Activated T-cell treated with anti-CD3 and anti-CD28 coated beads, Interleukin-2, amount 50 U/mL, for 24 hours (primary cell): ENCODE results near the gene CDHR2.

Experiments used
- DNase-seq: peaks from one replicate; pipeline ENCODE4 v3.0.0-alpha.2; 2020
- H3K27ac Mint-ChIP-seq: 2 replicates; pipeline ENCODE4 v1.8.0; 2020; ENCODE audit warnings: mild to moderate bottlenecking, mixed read lengths
- H3K27me3 Mint-ChIP-seq: 2 replicates; pipeline ENCODE4 v1.8.0; 2020; ENCODE audit warnings: mixed read lengths
- H3K36me3 Mint-ChIP-seq: 2 replicates; pipeline ENCODE4 v1.8.0; 2020; ENCODE audit warnings: low read depth, mixed read lengths
- H3K4me1 Mint-ChIP-seq: 2 replicates; pipeline ENCODE4 v1.8.0; 2020; ENCODE audit warnings: low read depth, mixed read lengths
- H3K4me3 Mint-ChIP-seq: 2 replicates; pipeline ENCODE4 v1.8.0; 2020; ENCODE audit warnings: mild to moderate bottlenecking, moderate library complexity, mixed read lengths
- H3K9me3 Mint-ChIP-seq: 2 replicates; pipeline ENCODE4 v1.8.0; 2020; ENCODE audit warnings: mixed read lengths

CDHR2 gene

DNA sequence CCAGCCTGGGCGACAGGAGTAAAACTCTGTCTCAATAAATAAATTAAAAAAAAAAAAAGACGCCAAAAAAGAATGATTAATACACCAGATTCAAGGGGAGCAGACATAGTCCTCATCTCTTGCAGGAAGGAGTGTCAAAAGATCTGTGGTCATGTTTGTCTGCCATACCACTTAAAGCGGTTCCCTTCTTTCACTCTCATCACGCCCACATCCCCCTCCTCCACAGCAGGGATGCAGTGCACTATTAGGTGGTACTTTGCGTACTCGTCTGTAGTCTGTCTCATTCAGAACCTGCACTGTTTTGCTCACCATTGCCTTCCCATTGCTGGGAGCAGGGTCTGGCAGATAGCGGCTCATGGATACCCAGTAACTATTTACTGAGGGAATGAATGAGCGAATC lies 11.2 kb downstream of the CDHR2 start:
- Mint-ChIP-seq H3K4me1 (peaks cover 38% of the 10 kb centered on the region), H3K36me3 (no peaks in the 10 kb centered on the region), H3K9me3 (no peaks in the 10 kb centered on the region), H3K27ac (no peak overlapping the region), H3K4me3 (no peak overlapping the region), H3K27me3 (no peaks in the 10 kb centered on the region)
- DNase-seq = no peak

DNA sequence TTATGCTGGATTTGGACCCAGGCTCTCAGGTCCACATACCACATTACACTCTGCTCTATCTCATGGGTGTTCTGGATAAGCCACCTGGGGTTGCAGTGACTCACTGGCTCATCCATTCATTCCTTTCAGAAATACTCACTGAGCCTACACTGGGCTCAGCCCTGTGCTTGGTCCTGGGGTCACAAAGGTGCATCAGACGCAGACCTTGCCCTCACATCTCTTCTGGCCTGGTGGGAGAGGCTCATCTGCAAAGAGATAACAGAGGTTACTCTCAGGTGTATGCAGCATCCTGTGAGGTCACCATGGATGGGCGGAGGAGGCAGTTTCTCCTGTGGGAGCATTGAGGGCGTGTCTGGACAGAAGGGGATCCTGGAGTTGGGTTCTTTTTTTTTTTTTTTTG lies 12.1 kb downstream of the CDHR2 start:
- Mint-ChIP-seq H3K4me3 (no peak overlapping the region), H3K9me3 (no peaks in the 10 kb centered on the region), H3K27me3 (no peaks in the 10 kb centered on the region), H3K27ac (no peak overlapping the region), H3K4me1 (peaks cover 31% of the 10 kb centered on the region), H3K36me3 (no peaks in the 10 kb centered on the region)
- no peak for DNase-seq

DNA sequence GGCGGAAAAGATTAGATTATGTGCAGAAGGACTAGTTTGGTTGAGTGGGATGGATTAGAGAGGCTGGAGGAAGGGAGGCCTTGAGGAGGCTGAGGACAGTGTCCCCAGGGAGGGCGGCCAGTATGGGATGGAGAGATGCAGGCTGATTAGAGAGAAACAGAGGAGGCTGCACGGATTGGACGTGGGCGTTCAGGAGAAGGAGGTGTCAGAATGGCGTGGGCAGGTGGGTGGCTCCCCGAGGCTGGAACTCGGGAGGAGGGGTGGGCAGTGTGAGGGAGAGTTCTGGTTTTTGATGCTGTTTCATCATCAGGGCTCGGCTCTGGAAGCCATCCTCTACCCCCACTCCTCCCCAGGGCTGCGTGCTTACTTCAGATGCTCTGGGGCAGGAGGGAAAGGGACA lies 13.0 kb downstream of the CDHR2 start:
- H3K27me3 Mint-ChIP-seq = no peaks in the 10 kb centered on the region
- H3K36me3 Mint-ChIP-seq = no peaks in the 10 kb centered on the region
- no peaks in the 10 kb centered on the region for H3K9me3 Mint-ChIP-seq
- peaks cover 28% of the 10 kb centered on the region for H3K4me1 Mint-ChIP-seq
- H3K4me3 Mint-ChIP-seq = no peak overlapping the region
- DNase-seq = no peak
- no peak overlapping the region for H3K27ac Mint-ChIP-seq

DNA sequence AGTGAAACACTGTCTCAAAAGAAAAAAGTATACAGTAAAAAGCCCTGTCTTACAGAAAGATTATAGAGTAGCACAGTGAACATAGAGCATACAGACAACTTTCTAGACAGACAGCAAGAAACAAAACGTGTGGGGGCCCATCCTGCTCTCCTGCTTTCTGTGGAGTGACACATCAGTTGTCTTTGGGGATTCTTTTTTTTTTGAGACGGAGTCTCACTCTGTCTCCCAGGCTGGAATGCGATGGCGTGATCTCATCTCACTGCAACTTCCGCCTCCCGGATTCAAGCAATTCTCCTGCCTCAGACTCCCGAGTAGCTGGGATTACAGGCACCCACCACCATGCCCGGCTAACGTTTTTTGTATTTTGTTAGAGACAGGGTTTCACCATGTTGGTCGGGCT lies 14.9 kb downstream of the CDHR2 start:
- H3K27ac Mint-ChIP-seq = no peak overlapping the region
- H3K4me3 Mint-ChIP-seq = no peak overlapping the region
- peaks cover 28% of the 10 kb centered on the region for H3K4me1 Mint-ChIP-seq
- H3K9me3 Mint-ChIP-seq = no peaks in the 10 kb centered on the region
- no peaks in the 10 kb centered on the region for H3K36me3 Mint-ChIP-seq
- DNase-seq = no peak
- H3K27me3 Mint-ChIP-seq = no peaks in the 10 kb centered on the region

DNA sequence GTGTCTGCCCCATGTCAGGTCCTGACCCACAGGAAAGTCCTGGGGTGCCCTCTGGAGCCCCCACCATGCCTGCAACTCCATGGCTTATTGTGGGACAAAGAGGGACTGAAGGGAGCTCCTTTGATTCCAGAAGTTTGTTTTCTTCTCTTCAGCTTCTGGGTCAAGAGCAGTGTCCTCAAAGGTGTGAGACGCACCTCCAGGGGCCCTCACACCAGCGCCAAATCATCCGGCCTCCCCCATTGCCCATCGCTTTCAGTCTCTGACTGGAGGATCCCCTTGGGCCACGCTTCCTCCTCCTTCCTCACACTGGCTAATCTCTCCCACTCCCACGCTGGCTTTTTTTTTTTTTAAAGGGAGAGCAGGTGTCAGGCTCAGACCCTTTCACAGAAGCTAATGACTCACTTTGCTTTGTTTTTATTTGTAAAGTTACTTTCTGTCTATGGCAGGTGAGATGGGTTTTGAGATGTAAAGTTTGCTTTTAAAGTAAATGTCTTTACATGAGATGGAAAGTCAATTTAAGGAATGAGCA lies 16.7 kb downstream of the CDHR2 start:
- no peak overlapping the region for H3K4me3 Mint-ChIP-seq
- H3K9me3 Mint-ChIP-seq = no peaks in the 10 kb centered on the region
- peaks cover 3% of the 10 kb centered on the region for H3K27me3 Mint-ChIP-seq
- no peak for DNase-seq
- peaks cover 15% of the 10 kb centered on the region for H3K4me1 Mint-ChIP-seq
- H3K27ac Mint-ChIP-seq = no peak overlapping the region
- H3K36me3 Mint-ChIP-seq = no peaks in the 10 kb centered on the region

DNA sequence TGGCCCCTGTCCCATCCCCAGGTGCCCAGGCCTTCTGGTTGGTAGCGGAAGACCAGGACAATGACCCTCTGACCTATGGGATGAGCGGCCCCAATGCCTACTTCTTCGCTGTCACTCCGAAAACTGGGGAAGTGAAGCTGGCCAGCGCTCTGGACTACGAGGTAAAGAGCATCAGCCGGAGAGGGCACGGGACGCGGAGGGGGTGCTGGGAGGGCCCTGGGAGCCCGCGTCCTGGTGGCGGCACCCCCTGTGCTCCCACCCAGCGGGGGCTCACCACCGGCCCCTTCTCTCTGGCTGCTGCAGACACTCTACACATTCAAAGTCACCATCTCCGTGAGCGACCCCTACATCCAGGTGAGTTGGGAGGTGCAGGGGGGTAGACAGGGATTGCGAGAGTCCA lies 19.5 kb downstream of the CDHR2 start:
- Mint-ChIP-seq H3K4me3 (no peak overlapping the region), H3K9me3 (no peaks in the 10 kb centered on the region), H3K36me3 (no peaks in the 10 kb centered on the region), H3K27me3 (peaks cover 3% of the 10 kb centered on the region), H3K27ac (no peak overlapping the region), H3K4me1 (no peaks in the 10 kb centered on the region)
- DNase-seq = no peak

DNA sequence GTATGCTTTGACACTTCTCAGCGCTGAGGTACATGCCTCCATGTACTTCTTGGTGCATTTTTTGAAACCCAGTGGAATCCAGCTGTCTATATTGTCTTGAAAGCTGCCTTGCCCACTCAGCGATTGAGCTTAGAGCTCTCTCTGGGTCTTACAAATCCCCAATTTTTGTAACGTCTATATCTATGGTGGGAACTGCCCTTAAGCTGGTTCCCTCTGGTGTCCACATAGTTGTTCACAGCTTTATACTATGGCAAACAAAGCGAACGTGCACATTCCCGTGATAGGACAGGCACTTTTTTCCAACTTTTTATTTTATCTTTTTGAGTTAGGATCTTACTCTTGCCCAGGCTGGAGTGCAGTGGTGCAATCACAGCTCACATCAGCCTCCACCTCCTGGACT lies 20.9 kb downstream of the CDHR2 start:
- H3K27ac Mint-ChIP-seq = no peak overlapping the region
- H3K4me1 Mint-ChIP-seq = peaks cover 3% of the 10 kb centered on the region
- no peaks in the 10 kb centered on the region for H3K9me3 Mint-ChIP-seq
- peaks cover 3% of the 10 kb centered on the region for H3K27me3 Mint-ChIP-seq
- no peak overlapping the region for H3K4me3 Mint-ChIP-seq
- no peak for DNase-seq
- H3K36me3 Mint-ChIP-seq = no peaks in the 10 kb centered on the region

DNA sequence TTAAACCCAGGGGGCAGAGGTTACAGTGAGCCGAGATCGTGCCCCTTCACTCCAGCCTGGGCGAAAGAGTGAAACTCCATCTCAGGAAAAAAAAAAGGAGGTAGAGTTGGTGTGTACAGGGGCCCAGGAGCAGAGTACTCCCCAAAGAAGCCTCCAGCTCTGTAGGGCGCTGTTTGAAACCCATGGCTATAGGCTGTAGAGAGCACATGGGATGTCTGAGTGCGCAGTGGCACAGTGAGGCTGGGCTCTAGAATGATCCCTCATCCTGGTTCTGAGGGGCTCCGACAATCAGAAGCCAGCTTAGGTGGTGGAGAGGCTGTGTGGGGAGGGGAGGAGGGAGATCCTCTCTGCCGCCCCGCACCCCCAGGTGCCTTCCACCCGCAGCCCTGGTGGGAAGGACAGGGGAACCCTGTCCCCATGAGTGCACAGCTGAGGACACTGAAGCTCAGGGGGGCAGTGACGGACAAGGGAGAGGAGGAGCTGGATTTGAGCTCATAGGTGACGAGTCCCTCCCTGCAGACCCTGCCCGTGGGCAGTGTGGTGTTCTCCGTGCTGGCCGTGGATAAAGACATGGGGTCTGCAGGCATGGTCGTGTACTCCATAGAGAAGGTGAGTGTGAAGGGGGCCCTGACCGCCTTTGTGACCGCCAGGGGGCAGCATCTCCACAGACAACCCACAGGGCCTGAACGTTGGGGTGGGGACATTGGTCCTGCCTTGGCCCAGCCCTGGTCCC lies 24.6 kb downstream of the CDHR2 start:
- Mint-ChIP-seq H3K4me3 (no peak overlapping the region), H3K27ac (no peak overlapping the region), H3K9me3 (no peaks in the 10 kb centered on the region), H3K27me3 (peaks cover 3% of the 10 kb centered on the region), H3K4me1 (peaks cover 3% of the 10 kb centered on the region), H3K36me3 (no peaks in the 10 kb centered on the region)
- peak; percentile 87 for DNase-seq

DNA sequence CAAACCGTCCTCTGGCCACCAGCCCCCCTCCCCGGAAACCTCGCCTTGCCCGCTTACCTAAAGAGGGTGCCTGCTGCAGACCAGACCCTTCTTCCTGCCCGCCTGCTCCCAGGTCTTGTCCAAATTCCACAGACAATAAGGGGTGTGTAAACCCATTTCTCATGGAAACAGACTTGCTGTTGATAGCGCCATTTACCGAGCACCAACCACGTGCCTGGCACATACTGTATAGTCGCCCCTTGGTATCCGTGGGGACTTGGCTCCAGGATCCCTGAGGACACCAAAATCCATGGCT lies 25.1 kb downstream of the CDHR2 start:
- Mint-ChIP-seq H3K4me3 (no peak overlapping the region), H3K27me3 (peaks cover 3% of the 10 kb centered on the region), H3K36me3 (no peaks in the 10 kb centered on the region), H3K9me3 (no peaks in the 10 kb centered on the region), H3K27ac (no peak overlapping the region), H3K4me1 (peaks cover 3% of the 10 kb centered on the region)
- DNase-seq = no peak

DNA sequence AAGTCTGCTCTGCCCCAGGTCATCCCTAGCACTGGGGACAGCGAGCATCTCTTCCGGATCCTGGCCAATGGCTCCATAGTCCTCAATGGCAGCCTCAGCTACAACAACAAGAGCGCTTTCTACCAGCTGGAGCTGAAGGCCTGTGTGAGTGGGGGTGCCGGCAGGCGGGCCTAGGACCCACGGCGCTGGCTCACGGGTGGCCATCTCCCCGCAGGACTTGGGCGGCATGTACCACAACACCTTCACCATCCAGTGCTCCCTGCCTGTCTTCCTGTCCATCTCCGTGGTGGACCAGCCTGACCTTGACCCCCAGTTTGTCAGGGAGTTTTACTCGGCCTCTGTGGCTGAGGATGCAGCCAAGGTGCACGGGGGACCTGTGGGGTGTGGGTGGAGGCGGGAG lies 25.9 kb downstream of the CDHR2 start:
- H3K9me3 Mint-ChIP-seq = no peaks in the 10 kb centered on the region
- no peak overlapping the region for H3K27ac Mint-ChIP-seq
- no peak overlapping the region for H3K4me3 Mint-ChIP-seq
- DNase-seq = no peak
- no peaks in the 10 kb centered on the region for H3K36me3 Mint-ChIP-seq
- H3K4me1 Mint-ChIP-seq = peaks cover 3% of the 10 kb centered on the region
- peaks cover under 1% of the 10 kb centered on the region for H3K27me3 Mint-ChIP-seq

DNA sequence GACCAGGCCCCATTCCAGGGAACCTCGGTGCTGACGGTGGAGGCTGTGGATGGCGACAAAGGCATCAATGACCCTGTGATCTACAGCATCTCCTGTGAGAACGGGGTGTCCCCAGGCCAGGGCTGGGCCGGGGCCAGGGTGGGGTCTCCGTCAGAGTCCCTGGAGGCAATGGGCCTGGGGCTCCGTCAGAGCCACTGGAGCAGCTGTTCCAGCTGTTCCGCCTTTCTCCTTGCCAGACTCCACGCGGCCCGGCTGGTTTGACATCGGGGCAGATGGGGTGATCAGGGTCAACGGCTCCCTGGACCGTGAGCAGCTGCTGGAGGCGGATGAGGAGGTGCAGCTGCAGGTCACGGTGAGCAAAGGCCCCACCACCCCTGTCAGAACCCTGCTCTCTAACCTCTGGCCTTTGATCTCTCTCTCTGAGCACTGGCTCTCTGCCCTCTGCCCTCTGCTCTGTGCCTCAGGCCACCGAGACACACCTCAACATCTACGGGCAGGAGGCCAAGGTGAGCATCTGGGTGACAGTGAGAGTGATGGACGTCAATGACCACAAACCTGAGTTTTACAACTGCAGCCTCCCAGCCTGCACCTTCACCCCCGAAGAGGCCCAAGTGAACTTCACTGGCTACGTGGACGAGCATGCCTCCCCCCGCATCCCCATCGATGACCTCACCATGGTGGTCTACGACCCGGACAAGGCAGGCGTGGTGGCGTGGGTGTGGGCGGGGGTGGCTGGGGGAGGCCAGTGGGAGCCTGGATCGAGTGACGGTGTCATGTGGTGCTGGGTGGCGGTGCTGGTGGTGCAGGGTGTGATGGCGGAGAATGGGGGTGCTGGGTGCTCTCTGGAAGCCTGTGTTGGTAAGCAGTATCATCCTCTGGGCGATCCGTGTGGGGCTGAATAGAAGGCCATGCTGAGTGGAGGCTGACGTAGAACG lies 26.6 kb downstream of the CDHR2 start:
- H3K4me3 Mint-ChIP-seq = no peak overlapping the region
- H3K9me3 Mint-ChIP-seq = no peaks in the 10 kb centered on the region
- H3K27me3 Mint-ChIP-seq = no peaks in the 10 kb centered on the region
- H3K27ac Mint-ChIP-seq = no peak overlapping the region
- peaks cover 3% of the 10 kb centered on the region for H3K4me1 Mint-ChIP-seq
- no peaks in the 10 kb centered on the region for H3K36me3 Mint-ChIP-seq
- no peak for DNase-seq

DNA sequence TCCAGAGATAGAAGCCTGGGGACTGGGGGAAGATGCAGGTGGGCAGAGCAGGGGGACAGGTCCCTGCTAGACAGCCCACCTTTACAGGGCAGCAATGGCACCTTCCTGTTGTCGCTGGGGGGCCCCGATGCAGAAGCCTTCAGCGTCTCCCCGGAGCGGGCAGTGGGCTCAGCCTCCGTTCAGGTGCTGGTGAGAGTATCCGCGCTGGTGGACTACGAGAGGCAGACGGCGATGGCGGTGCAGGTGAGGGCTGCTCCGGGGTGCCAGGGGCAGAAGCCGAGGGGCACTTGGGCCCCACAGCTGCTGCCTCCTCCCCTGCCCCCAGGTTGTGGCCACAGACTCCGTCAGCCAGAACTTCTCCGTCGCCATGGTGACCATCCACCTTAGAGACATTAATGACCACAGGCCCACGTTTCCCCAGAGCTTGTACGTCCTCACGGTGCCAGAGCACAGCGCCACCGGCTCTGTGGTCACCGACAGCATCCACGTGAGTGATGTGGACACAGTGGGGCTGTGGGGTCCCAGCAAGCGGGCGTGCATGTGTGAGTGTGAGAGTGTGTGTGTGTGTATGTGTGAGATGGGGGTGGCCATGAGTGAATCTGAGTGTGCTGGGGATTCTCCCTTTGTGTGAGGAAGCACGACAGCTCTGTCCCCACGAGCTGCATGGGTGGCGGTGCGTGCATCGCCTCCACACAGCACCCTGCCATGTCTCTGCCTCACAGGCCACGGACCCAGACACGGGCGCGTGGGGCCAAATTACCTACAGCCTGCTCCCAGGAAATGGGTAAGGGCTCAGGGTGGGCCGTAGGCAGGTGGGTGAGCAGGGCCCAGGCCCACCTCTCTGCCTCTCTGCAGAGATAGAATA lies 28.4 kb downstream of the CDHR2 start:
- Mint-ChIP-seq H3K36me3 (no peaks in the 10 kb centered on the region), H3K4me1 (peaks cover 3% of the 10 kb centered on the region), H3K9me3 (no peaks in the 10 kb centered on the region), H3K4me3 (no peak overlapping the region), H3K27me3 (no peaks in the 10 kb centered on the region), H3K27ac (no peak overlapping the region)
- DNase-seq = no peak

DNA sequence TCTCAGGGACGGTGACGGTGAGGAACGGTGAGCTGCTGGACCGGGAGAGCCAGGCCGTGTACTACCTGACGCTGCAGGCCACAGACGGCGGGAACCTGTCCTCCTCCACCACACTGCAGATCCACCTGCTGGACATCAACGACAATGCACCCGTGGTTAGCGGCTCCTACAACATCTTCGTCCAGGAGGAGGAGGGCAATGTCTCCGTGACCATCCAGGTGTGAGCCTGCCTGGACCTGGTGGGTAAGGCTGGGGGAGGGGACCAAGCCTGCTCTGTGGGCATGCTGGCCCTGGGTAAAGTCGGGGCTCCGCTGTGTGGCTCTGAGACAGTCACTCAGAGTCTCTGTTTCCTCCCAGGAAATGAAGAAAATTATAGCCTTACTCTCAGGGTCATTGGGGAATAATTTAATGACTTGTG lies 29.3 kb downstream of the CDHR2 start:
- Mint-ChIP-seq H3K27ac (no peak overlapping the region), H3K4me1 (peaks cover 3% of the 10 kb centered on the region)
- no peak for DNase-seq

DNA sequence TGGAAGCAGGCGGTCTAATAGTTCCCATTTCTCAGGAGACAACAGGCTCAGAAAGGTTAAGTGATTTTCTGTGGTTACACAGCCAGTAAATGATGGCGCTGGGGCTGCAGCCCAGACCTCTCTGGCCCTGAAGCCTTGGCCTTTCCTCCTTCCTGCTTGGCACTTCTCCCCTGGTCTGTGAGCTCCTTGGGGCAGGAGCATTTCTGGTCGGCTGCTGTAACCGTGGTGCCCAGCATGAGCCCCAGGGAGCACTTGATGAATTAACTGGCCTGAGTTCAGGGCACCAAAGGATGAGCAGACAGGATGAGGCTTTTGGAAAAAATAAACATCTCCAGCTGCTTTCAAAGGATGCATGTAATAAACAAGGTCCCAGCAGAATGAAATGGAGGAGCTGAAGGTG lies 30.2 kb downstream of the CDHR2 start:
- H3K36me3 Mint-ChIP-seq = no peaks in the 10 kb centered on the region
- H3K9me3 Mint-ChIP-seq = no peaks in the 10 kb centered on the region

More for the DNA sequence above, 29.3 kb downstream of the CDHR2 start:
- Mint-ChIP-seq H3K4me3 (no peak overlapping the region), H3K36me3 (no peaks in the 10 kb centered on the region), H3K9me3 (no peaks in the 10 kb centered on the region), H3K27me3 (no peaks in the 10 kb centered on the region)

More for the DNA sequence above, 30.2 kb downstream of the CDHR2 start:
- no peak overlapping the region for H3K4me3 Mint-ChIP-seq
- H3K4me1 Mint-ChIP-seq = no peaks in the 10 kb centered on the region
- H3K27ac Mint-ChIP-seq = no peak overlapping the region
- H3K27me3 Mint-ChIP-seq = no peaks in the 10 kb centered on the region
- no peak for DNase-seq
